Stimulated activated naive CD8-positive, alpha-beta T cell treated with anti-CD3 and anti-CD28 coated beads, Interleukin-15, amount 100 ng/mL, for 72 hours (primary cell): ENCODE data around the gene UNK.

ENCODE experiments used
- ATAC-seq: fragments of 150-1000 bp; cut with Tn5 transposase; 2 replicates; pipeline ENCODE4 v1.10.0; 2021; ENCODE audit warnings: mild to moderate bottlenecking, moderate library complexity
- DNase-seq, 2 donors: peaks; one replicate each; pipeline ENCODE4 v3.0.0; 2021 to 2022
- H3K27ac Mint-ChIP-seq, 2 donors: one replicate each; pipeline ENCODE4 v1.8.0; 2022; ENCODE audit warnings: mild to moderate bottlenecking in 2 of 2, mixed read lengths in 2 of 2, moderate library complexity in 2 of 2
- H3K27me3 Mint-ChIP-seq: one replicate; pipeline ENCODE4 v1.8.0; 2022; ENCODE audit warnings: mixed read lengths
- H3K4me1 Mint-ChIP-seq: one replicate; pipeline ENCODE4 v1.8.0; 2022; ENCODE audit warnings: mild to moderate bottlenecking, mixed read lengths
- H3K4me3 Mint-ChIP-seq, 2 donors: one replicate each; pipeline ENCODE4 v1.8.0; 2022; ENCODE audit warnings: mild to moderate bottlenecking in 2 of 2, mixed read lengths in 2 of 2, moderate library complexity in 1 of 2
- H3K9me3 Mint-ChIP-seq, 2 donors: one replicate each; pipeline ENCODE4 v1.8.0; 2022; ENCODE audit warnings: mixed read lengths in 2 of 2

The UNK gene

GRCh38 chr17:75838410-75838809 is 53.8 kb downstream of the UNK start:
- no peak for ATAC-seq
- H3K27ac Mint-ChIP-seq, result no peak overlapping the region

GRCh38 chr17:75839942-75840798 is 55.6 kb downstream of the UNK start:
- Mint-ChIP-seq H3K27me3 (no peaks in the 10 kb centered on the region), H3K9me3 (no peaks in the 10 kb centered on the region), H3K27ac (no peak overlapping the region), H3K4me3 (no peak overlapping the region), H3K4me1 (peaks cover 47% of the 10 kb centered on the region)
- ATAC-seq (no peak), DNase-seq (no peak)

More at GRCh38 chr17:75838410-75838809, 53.8 kb downstream of the UNK start:
- Mint-ChIP-seq H3K27me3 (no peaks in the 10 kb centered on the region), H3K4me3 (no peak overlapping the region), H3K9me3 (no peaks in the 10 kb centered on the region), H3K4me1 (peaks cover 59% of the 10 kb centered on the region)
- DNase-seq, result no peak

- H3K27ac Mint-ChIP-seq, result no peak overlapping the region
- H3K4me1 Mint-ChIP-seq, result peaks cover 47% of the 10 kb centered on the region
- DNase-seq (no peak), ATAC-seq (no peak)
- no peaks in the 10 kb centered on the region for H3K9me3 Mint-ChIP-seq
- no peaks in the 10 kb centered on the region for H3K27me3 Mint-ChIP-seq
- H3K4me3 Mint-ChIP-seq, result peak overlapping the region in 1 of 2 donors; percentile 26
Measured at GRCh38 chr17:75840799-75841164, 56.2 kb downstream of the UNK start.

DNA sequence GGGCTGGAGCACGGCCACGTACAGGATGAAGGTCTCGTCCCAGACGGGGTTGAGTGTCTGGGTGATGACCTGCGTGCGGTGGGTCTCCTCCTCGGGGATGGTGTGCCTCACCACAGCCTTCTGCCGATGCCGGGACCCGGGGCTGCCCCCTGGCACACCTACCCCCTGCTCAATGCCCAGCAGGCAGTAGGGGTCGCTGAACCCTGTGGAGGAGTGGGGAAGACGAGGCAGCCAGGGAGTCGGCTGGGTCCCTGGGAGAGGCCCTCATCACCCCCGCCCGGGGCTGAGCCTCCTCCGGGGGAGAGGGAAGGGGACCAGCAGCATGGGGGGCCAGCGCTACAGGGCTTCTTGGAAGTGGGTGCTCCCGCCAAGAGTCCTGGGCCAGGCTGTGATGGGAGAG is 57.8 kb downstream of the UNK start:
- DNase-seq (no peak), ATAC-seq (no peak)
- no peaks in the 10 kb centered on the region for H3K9me3 Mint-ChIP-seq
- peaks cover 44% of the 10 kb centered on the region for H3K4me1 Mint-ChIP-seq
- H3K4me3 Mint-ChIP-seq, result peak overlapping the region; percentile 88 to 98
- H3K27me3 Mint-ChIP-seq, result no peaks in the 10 kb centered on the region
- peak overlapping the region in 1 of 2 donors; percentile 46 for H3K27ac Mint-ChIP-seq

- H3K27ac Mint-ChIP-seq, result peak overlapping the region; percentile 91 to 99
- H3K27me3 Mint-ChIP-seq, result no peaks in the 10 kb centered on the region
- H3K4me3 Mint-ChIP-seq, result peak overlapping the region; percentile 88 to 98
- DNase-seq, result peak; percentile 29 to 52
- H3K4me1 Mint-ChIP-seq, result peaks cover 50% of the 10 kb centered on the region
- peak; percentile 44 for ATAC-seq
- H3K9me3 Mint-ChIP-seq, result no peaks in the 10 kb centered on the region
Measured at GRCh38 chr17:75842963-75843576, 58.5 kb downstream of the UNK start.

GRCh38 chr17:75843577-75844529 is 59.2 kb downstream of the UNK start, which contains the start of gene UNC13D:
Gene UNC13D, minus strand, starts transcription at chr17:75844404. Its CDS starts 67 bp downstream, at chr17:75844337.
- DNase-seq (peak; percentile 55 to 65), ATAC-seq (peak; percentile 71)
- Mint-ChIP-seq H3K4me1 (peaks cover 53% of the 10 kb centered on the region), H3K4me3 (peak within 1 kb of the TSS; percentile 88 to 98), H3K27me3 (no peaks in the 10 kb centered on the region), H3K27ac (peak within 1 kb of the TSS; percentile 99), H3K9me3 (no peaks in the 10 kb centered on the region)

DNA sequence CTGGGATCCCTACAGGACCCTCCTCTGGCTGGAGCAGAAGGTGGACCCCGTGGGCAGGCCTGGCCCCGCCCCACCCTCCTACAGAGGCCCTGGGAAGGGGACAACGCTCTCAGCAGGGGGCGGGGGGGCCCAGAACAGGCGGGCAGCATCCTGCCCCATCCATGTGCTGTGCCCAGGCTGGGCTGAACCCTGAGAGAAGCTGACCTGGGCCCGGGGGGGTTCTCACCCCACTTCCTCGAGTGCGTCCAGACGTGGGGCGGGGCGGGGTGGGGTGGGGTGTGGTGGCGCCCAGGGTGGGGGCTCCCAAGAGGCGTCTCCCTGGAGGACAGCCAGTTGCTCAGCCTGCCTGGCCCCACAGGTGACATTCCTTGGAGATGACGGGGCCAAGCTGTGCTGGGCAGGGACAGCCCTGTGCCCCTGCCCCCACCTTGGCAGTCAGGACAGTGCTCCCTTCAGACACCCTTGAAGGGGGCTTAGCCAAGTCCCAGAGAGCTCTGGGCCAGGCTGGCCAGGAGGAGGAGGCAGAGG is 60.0 kb downstream of the UNK start:
- no peak for DNase-seq
- peak overlapping the region; percentile 99 for H3K27ac Mint-ChIP-seq
- H3K27me3 Mint-ChIP-seq, result no peaks in the 10 kb centered on the region
- ATAC-seq, result peak; percentile 46
- H3K9me3 Mint-ChIP-seq, result no peaks in the 10 kb centered on the region
- H3K4me1 Mint-ChIP-seq, result peaks cover 51% of the 10 kb centered on the region
- H3K4me3 Mint-ChIP-seq, result peak overlapping the region; percentile 88 to 98

DNA sequence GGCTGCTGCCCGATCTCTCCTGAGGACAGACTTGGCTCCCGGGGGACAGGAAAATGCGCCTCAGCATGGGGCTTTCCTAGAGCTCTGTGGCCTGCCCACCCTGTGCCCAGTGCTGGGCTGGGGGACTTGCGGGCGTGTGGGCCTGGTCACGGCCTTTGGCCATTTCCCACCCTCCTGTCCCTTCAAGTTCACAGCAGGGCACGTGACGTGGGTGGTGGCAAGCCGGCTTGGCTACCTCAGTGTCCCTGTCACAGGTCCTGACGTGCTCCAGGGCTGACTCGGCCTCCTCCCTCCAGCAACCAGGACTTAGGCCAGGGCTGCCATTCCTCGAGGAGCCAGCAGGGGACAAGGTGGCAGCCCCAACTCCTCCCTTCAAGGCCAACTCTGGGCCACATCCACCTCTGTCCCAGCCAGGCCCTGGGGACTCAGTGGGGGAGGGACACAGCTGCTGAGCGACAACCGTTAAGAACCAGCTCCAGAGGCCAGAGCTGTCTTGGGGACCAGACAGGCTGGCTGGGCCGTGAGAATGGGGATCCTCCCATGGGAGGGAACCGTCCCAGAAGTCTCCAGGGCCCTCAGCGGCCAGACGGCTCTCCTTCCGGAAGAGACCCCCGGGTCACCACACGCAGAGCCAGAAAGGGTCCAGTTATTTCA is 60.6 kb downstream of the UNK start:
- DNase-seq (peak; percentile 58 to 80), ATAC-seq (peak; percentile 69)
- Mint-ChIP-seq H3K4me3 (peak overlapping the region; percentile 88 to 98), H3K27me3 (no peaks in the 10 kb centered on the region), H3K27ac (peak overlapping the region; percentile 59 to 61), H3K9me3 (no peaks in the 10 kb centered on the region), H3K4me1 (peaks cover 50% of the 10 kb centered on the region)

- no peak overlapping the region for H3K4me3 Mint-ChIP-seq
- peak overlapping the region in 1 of 2 donors; percentile 92 for H3K27ac Mint-ChIP-seq
- DNase-seq, result no peak
- H3K27me3 Mint-ChIP-seq, result no peaks in the 10 kb centered on the region
- H3K9me3 Mint-ChIP-seq, result no peaks in the 10 kb centered on the region
- no peak for ATAC-seq
- peaks cover 45% of the 10 kb centered on the region for H3K4me1 Mint-ChIP-seq
Measured at GRCh38 chr17:75845933-75846691, 61.5 kb downstream of the UNK start.

- Mint-ChIP-seq H3K27ac (peak overlapping the region in 1 of 2 donors; percentile 59), H3K4me1 (peaks cover 43% of the 10 kb centered on the region), H3K9me3 (no peaks in the 10 kb centered on the region), H3K27me3 (no peaks in the 10 kb centered on the region), H3K4me3 (no peak overlapping the region)
- DNase-seq (no peak), ATAC-seq (no peak)
Measured at GRCh38 chr17:75846692-75847613, 62.3 kb downstream of the UNK start.

GRCh38 chr17:75847614-75848522 is 63.3 kb downstream of the UNK start:
- ATAC-seq (no peak), DNase-seq (no peak)
- Mint-ChIP-seq H3K4me3 (no peak overlapping the region), H3K4me1 (peaks cover 34% of the 10 kb centered on the region), H3K9me3 (no peaks in the 10 kb centered on the region), H3K27me3 (no peaks in the 10 kb centered on the region), H3K27ac (peak overlapping the region in 1 of 2 donors; percentile 91)

GRCh38 chr17:75848523-75849278 is 64.1 kb downstream of the UNK start:
- H3K27ac Mint-ChIP-seq, result no peak overlapping the region
- no peaks in the 10 kb centered on the region for H3K27me3 Mint-ChIP-seq
- peaks cover 30% of the 10 kb centered on the region for H3K4me1 Mint-ChIP-seq
- H3K4me3 Mint-ChIP-seq, result no peak overlapping the region
- DNase-seq (peak; percentile 63 to 70), ATAC-seq (no peak)
- H3K9me3 Mint-ChIP-seq, result no peaks in the 10 kb centered on the region
